Measurements from ENCODE around the gene ZNF14.
"Not testable (repeated sequence)": the region's sequence is repeated elsewhere in the genome, so short reads cannot be mapped to it uniquely, and the experiment has no call there.

The ZNF14 gene

DNA sequence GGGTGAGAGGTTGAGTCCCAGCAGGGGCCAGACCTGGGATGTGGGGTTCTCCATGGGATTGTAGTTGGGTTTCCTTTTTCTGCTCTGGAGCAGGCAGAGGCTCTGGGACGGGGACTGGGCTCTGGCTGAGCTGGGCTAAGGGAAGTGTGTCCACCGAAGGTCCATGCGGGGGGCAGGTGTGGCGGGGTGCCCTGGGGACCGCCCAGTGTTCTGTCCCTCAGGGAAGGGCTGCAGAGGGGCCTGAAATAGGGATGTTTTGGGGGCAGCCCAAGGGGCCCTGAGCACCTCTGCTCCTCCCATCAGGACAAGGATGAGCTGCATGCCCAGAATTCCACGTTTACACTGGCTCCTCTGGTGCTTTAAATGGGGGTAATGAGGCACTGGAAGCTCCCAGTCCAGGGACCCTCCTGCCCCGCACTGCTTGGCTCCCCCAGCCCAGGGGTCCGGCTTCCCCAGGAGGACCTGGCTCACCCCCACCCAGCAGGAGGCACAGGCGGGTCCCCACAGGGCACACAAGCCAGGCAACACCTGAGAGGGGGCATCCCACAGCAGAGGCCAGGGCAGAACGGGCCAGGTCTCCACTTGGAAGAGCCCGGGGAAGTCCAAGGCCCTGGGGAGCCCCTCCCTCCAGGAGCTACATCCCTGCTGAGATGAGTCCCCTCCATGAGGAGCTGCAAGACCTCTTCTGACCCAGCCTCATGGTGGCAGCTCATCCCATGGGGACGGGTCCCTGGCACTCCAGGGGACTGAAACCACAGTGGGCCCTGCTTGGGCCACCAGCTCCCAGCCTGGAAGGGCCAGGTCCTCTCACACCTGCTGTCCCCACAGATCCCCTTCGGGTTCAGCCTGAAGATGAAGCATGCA is 14.7 kb upstream of the ZNF14 start:
- no peak for FAIRE-seq
- no peak for DNase-seq (ENCODE audit: insufficient read length, low spot score)

DNA sequence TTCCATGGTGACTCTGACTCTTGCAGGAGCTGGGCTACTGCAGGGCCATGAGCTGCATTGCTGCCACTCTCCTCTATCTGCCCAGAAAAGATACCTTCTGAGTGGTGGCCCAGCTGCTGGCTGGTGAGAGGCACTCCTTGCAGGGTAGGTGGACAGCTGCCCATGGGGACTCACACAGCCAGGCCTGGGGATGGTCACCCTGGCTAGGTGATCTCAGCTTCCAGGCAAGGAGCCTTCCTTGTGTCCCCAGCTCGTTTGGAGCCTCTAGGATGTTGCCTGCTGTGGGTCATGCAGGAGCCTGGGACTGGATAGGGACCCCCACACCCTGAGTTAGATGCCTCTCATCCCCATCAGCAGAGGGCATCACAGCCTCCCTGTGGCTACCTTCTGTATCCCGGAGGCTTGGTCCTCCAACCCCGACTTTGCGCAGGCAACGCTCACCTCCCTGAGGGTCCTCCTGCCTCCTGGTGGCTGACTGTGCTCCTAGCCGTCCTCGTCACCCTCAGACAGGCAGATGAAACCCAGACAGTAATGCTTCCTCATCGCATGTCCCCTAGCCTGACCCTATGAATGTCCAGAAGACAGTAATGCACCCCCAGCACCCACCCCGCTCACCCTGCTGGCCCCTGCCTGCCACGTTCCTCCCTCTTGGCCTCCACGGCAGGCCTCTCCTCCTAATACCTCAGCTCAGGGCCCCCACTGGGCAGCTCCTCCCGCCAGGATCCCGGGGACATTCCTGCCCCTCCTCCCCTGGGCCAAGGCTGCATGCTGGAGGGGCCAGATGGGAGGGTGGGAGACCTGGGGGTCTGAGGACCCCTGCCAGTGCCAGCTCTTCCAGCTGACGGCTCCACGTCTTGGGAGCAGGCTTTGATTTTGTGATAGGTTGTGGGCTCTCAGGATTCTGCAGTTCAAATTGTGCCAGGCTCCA is 13.6 kb upstream of the ZNF14 start:
- no peak for DNase-seq (ENCODE audit: insufficient read length, low spot score)
- FAIRE-seq, result no peak

- DNase-seq (ENCODE audit: insufficient read length, low spot score) (no peak), FAIRE-seq (no peak)
These were observed 12.8 kb upstream of the ZNF14 start for GRCh38 chr19:19745496-19746285.

DNA sequence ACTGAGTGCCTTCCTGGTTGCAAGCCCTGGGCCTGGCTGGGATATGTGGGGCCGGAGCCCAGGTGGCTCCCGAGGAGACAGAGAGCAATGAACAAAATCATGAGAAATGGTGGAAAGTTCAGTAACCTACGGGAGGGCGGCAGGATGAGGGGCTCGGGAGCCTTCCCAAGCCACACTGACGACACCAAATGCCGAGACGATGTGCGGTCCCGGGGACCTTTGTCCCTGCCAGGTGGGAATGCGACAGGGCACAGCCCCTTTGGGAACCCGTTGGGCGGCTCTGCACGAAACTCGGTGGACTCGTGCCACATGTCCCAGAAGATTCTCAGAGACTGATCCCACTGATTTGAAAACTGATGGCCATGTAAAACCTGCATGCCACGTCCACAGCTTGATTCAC is 11.7 kb upstream of the ZNF14 start:
- FAIRE-seq, result no peak
- DNase-seq (ENCODE audit: insufficient read length, low spot score), result no peak

DNA sequence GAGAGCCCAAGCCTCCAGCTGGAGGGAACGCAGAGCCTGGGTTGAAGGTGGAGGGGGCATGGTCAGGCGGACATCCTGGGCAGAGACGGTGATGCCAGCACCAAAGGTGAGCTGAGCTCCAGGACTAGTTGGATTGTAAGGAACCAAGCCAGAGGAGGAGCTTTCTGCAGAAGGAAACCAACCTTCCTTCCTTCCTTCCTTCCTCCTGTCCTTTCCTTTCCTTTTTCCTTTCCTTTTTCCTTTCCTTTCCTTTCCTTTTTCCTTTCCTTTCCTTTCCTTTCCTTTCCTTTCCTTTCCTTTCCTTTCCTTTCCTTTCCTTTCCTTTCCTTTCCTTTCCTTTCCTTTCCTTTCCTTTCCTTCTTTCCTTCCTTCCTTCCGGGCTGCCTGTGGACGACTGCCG is 11.0 kb upstream of the ZNF14 start:
- not testable (repeated sequence) for FAIRE-seq

DNA sequence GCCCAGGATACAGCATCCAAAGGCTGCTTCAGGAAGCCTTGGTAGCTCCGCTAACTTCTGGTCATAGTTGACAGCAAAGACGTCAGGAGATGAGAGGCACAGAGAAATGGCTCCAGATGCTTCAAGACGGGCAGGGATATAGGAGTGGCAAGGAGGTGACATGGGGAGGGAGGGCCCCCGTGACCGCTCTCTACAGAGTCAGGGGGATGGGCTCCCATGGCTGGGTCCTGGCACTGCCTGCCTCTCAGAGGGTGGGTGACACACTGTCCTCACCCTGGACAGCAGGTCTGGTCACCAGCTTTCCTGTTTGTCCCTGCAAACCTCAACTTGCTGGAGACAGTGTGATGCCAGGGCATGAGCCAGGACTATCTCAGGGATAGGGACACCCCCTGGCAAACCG is 10.3 kb upstream of the ZNF14 start:
- FAIRE-seq (no peak), DNase-seq (ENCODE audit: insufficient read length, low spot score) (no peak)

More for the DNA sequence above, 11.0 kb upstream of the ZNF14 start:
- not testable (repeated sequence) for DNase-seq (ENCODE audit: insufficient read length, low spot score)

GRCh38 chr19:19742773-19743172 is 9.9 kb upstream of the ZNF14 start:
- no peak for FAIRE-seq
- DNase-seq (ENCODE audit: insufficient read length, low spot score), result no peak

- DNase-seq (ENCODE audit: insufficient read length, low spot score), result no peak
- no peak for FAIRE-seq
These were observed 8.3 kb upstream of the ZNF14 start for GRCh38 chr19:19741184-19741583.

DNA sequence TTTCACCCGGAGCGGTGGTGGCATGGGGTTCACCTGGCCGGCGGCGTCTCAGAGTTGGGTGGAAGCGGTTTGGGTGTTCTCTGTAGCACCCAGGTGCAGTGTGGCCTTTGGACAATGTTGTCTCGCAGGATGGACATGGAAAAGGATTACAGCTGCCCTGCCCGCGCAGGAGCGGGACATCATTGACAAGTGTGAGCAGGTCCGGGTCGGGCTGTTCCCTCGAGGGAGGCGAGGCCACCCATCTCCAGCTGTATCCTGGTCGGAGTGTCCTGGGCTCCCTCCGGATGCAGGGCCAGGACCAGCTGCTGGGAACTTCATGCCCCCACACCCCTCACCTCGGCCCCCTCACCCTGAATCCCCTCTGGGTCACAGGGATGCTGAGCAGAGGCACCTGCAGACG is 7.8 kb upstream of the ZNF14 start:
- DNase-seq (ENCODE audit: insufficient read length, low spot score) (no peak), FAIRE-seq (no peak)

- FAIRE-seq, result no peak
- no peak for DNase-seq (ENCODE audit: insufficient read length, low spot score)
These were observed 5.7 kb upstream of the ZNF14 start for GRCh38 chr19:19738564-19738963.

DNA sequence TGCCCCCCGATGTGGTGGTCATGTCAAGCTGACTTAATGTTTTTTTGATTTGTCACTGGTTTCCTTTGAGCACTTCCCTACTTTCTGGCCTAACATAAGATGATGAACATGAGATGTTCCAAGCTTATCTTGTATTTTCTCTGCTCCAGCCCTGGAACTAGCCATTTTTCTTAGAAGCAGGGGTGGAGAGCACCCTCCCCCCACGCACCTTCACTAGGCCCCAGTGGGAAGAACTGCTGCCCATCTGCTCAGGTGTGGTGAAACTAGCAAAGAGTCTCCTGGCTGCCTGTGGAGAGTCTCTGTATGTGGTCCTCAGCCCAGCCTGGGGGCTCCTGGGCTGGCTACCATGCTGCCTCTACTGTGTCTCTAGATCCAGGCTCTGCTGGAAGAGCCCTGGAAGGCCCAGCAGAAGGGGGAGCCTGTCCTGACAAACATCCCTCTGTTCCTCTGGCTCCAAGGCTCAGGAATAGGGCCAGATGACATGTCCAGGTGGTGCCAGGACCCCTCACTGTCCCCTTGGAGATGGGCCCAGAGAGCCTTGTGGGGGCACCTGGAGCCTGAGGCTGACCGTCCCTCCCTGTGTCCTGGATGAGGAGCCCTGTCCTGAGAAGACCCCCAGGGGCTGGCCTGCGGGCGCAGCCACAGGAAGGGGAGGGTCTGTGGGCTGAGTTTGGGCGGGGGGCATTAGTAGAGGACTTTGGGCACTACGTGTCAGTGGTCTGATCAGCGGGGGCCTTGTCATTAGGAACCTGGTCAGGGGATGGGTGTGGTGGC is 4.8 kb upstream of the ZNF14 start:
- DNase-seq (ENCODE audit: insufficient read length, low spot score) (no peak), FAIRE-seq (no peak)

GRCh38 chr19:19721896-19722295 is 11.0 kb downstream of the ZNF14 start:
- FAIRE-seq, result no peak
- DNase-seq (ENCODE audit: insufficient read length, low spot score), result no peak

GRCh38 chr19:19719798-19720197 is 13.1 kb downstream of the ZNF14 start:
- FAIRE-seq (no peak), DNase-seq (ENCODE audit: insufficient read length, low spot score) (no peak)

GRCh38 chr19:19711934-19712828 is 20.7 kb downstream of the ZNF14 start:
- DNase-seq (ENCODE audit: insufficient read length, low spot score) (no peak), FAIRE-seq (no peak)

DNA sequence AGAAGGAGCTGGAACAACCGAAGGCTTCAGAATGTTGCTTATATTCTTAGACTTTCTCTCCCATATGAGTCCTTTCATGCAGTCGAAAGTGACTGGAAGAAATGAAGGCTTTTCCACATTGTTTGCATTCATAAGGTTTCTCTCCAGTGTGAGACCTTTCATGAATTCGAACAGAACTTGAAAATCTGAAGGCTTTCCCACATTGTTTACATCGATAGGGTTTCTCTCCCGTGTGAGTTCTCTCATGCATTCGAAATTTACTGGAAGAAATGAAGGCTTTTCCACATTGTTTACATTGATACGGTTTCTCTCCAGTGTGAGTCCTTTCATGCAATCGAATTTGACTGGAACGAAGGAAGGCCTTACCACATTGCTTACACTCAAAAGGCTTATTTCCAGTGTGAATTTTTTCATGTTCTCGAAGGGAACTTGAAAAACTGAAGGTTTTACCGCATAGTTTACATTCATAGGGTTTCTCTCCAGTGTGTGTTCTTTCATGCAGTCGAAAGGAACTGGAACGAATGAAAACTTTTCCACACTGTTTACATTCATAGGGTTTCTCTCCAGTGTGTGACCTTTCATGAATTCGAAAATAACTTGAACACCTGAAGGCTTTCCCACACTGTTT is 21.5 kb downstream of the ZNF14 start:
- no peak for FAIRE-seq
- no peak for DNase-seq (ENCODE audit: insufficient read length, low spot score)

GRCh38 chr19:19710506-19710905 is 22.4 kb downstream of the ZNF14 start:
- FAIRE-seq, result no peak
- DNase-seq (ENCODE audit: insufficient read length, low spot score), result no peak

- FAIRE-seq, result no peak
- DNase-seq (ENCODE audit: insufficient read length, low spot score), result no peak
These were observed 28.1 kb downstream of the ZNF14 start for GRCh38 chr19:19704836-19705235.

DNA sequence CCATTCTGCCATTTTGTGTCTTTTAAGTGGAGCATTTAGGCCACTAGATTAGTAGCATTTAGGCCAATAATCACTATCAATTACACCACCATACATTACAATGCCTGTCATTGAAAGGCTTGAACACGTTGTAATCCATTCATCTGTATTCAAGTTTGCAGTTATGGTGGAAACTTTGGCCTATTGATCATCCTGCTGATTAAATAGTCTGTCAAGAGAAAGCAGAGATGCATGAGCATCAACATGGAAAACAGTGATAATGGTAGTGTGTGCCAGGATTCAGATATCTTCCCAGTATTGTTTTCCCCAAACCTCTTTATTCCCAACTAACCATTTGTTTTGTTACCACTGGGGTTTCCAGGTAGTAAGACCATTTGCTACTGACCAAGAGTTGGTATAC is 32.4 kb downstream of the ZNF14 start:
- DNase-seq (ENCODE audit: insufficient read length, low spot score), result not testable (repeated sequence)

DNA sequence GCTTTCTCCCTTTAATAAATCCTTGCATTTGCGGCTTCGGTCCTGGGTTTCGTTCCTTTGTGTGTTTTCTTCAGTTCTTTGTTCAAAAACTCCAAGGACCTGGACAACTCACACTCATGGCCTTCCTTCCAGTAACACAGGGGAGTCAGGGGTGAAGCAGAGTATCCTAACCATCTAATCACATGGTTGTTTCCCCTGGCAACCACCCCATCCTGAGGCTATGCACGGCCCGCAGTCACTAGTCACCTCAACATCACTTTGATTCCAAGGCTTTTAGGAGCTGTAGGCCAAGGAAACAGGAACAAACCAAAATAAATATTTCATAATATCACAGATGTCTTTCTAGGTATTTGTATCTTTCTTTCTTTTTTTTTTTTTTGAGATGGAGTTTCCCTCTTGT is 35.3 kb downstream of the ZNF14 start:
- DNase-seq (ENCODE audit: insufficient read length, low spot score), result no peak

More for the DNA sequence above, 32.4 kb downstream of the ZNF14 start:
- not testable (repeated sequence) for FAIRE-seq

More for the DNA sequence above, 35.3 kb downstream of the ZNF14 start:
- FAIRE-seq, result no peak

Measured in HTR-8/SVneo (cell line).